ENCODE results near the gene APOC1.

APOC1 gene

DNA sequence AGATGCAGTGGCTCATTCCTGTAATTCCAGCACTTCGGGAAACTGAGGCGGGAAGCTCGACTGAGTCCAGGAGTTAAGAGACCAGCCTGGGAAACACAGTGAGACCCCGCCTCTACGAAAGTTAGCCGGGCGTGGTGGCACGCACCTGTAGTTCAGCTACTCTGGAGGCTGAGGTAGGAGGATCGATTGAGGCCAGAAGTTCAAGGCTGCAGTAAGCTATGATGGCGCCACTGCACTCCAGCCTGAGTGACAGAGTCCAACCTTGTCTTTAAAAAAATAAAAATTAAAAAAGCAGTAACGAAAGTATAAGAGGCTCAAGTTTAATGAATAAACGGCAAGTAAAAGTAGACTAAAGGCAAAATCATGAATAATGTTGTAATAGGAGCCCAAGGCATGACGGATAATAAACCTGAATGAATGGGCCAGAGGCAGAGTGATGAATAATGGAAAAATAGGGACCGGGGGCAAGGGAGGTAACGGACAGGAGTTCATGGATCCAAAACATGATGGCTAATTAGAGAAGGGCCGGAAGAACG lies 24.5 kb upstream of the APOC1 start:
- 56% methylated on average over 13 of the region's 17 CpGs for WGBS (ENCODE audit: insufficient coverage)
- peak overlapping the region in 6 of 7 experiments; percentile 57 to 80 (median 70) for H3K4me3 ChIP-seq (ENCODE audit: control insufficient read depth in 1 of 7, extremely low read depth in 1 of 7, insufficient read depth in 4 of 7, low read depth in 2 of 7, low read length in 6 of 7)
- ChIA-PET CTCF (no interaction called here), POLR2A (interaction anchor here (0.9 to 1.0 kb wide), 2 partner anchors 44 to 199 kb away, joined by 3 read pairs; partner anchors contain the start of gene NECTIN2)
- H3K27me3 ChIP-seq (replicated peaks in 2 of 5; ENCODE audit: control insufficient read depth in 4 of 5, insufficient read depth in 5 of 5, low read length in 4 of 5) = no peaks in the 10 kb centered on the region
- peaks cover 0 to 39% (median 26%) of the 10 kb centered on the region in 4 experiments for H3K36me3 ChIP-seq (ENCODE audit: control insufficient read depth in 4 of 4, insufficient read depth in 4 of 4, low read length in 3 of 4)
- no peaks in the 10 kb centered on the region for H3K9me3 ChIP-seq (ENCODE audit: control extremely low read depth in 1 of 5, control insufficient read depth in 4 of 5, insufficient read depth in 2 of 5, low read depth in 1 of 5, low read length in 4 of 5)
- DNase-seq = no peak
- peak overlapping the region; percentile 57 to 85 for H3K27ac ChIP-seq (ENCODE audit: insufficient read depth in 1 of 2, low read depth in 1 of 2, low read length in 2 of 2, poor library complexity in 1 of 2, severe bottlenecking in 2 of 2)
- H3K4me1 ChIP-seq (ENCODE audit: control extremely low read depth in 1 of 4, control insufficient read depth in 4 of 4, insufficient read depth in 4 of 4, low read length in 3 of 4) = peaks cover 8 to 26% (median 23%) of the 10 kb centered on the region in 4 experiments

DNA sequence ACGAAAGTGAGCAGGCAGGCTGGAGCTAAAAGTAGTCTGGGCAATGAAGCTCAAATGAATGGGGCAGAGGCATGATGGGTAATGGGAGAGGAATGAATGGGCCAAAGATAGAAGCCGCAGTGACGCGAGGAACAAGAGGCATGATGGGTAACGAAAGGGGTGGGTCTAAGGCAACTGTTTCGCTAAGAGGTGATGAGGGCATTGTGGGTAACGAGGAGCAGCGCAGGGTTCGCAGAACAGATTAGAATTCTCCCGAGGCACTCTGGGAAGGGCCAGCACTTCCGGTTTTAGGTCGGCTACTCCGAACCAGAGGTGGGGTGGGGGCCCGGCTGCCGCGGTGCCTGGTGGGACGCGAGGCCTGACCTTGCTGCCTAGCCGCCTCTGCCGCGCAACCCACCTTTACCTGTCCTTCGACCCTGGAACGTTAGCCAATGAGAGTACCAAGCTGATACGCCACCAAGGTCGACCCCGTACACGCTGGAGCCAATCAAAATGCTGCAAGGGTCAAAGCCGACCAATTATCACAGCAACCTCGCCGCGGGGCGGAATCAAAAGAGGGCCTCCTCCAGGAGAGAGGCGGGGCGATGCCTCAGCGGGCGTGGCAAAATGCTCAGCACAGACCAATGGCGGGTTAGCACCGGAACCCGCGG lies 23.9 kb upstream of the APOC1 start:
- peak; percentile 100 for DNase-seq
- Histone ChIP-seq H3K4me3 (ENCODE audit: control insufficient read depth in 1 of 7, extremely low read depth in 1 of 7, insufficient read depth in 4 of 7, low read depth in 2 of 7, low read length in 6 of 7) (peak overlapping the region; percentile 30 to 80 (median 69)), H3K4me1 (ENCODE audit: control extremely low read depth in 1 of 4, control insufficient read depth in 4 of 4, insufficient read depth in 4 of 4, low read length in 3 of 4) (peaks cover 8 to 26% (median 23%) of the 10 kb centered on the region in 4 experiments), H3K27ac (ENCODE audit: insufficient read depth in 1 of 2, low read depth in 1 of 2, low read length in 2 of 2, poor library complexity in 1 of 2, severe bottlenecking in 2 of 2) (peak overlapping the region; percentile 59 to 85), H3K27me3 (replicated peaks in 2 of 5; ENCODE audit: control insufficient read depth in 4 of 5, insufficient read depth in 5 of 5, low read length in 4 of 5) (no peaks in the 10 kb centered on the region), H3K9me3 (ENCODE audit: control extremely low read depth in 1 of 5, control insufficient read depth in 4 of 5, insufficient read depth in 2 of 5, low read depth in 1 of 5, low read length in 4 of 5) (no peaks in the 10 kb centered on the region), H3K36me3 (ENCODE audit: control insufficient read depth in 4 of 4, insufficient read depth in 4 of 4, low read length in 3 of 4) (peaks cover 0 to 45% (median 30%) of the 10 kb centered on the region in 4 experiments)
- ChIA-PET POLR2A (interaction anchor here (0.7 to 1.0 kb wide), 5 partner anchors 24 to 199 kb away, joined by 3 to 4 read pairs (median 3); partner anchors contain the start of genes APOC1 and NECTIN2), CTCF (no interaction called here)
- 0% methylated on average over 40 of the region's 40 CpGs for WGBS (ENCODE audit: insufficient coverage)

DNA sequence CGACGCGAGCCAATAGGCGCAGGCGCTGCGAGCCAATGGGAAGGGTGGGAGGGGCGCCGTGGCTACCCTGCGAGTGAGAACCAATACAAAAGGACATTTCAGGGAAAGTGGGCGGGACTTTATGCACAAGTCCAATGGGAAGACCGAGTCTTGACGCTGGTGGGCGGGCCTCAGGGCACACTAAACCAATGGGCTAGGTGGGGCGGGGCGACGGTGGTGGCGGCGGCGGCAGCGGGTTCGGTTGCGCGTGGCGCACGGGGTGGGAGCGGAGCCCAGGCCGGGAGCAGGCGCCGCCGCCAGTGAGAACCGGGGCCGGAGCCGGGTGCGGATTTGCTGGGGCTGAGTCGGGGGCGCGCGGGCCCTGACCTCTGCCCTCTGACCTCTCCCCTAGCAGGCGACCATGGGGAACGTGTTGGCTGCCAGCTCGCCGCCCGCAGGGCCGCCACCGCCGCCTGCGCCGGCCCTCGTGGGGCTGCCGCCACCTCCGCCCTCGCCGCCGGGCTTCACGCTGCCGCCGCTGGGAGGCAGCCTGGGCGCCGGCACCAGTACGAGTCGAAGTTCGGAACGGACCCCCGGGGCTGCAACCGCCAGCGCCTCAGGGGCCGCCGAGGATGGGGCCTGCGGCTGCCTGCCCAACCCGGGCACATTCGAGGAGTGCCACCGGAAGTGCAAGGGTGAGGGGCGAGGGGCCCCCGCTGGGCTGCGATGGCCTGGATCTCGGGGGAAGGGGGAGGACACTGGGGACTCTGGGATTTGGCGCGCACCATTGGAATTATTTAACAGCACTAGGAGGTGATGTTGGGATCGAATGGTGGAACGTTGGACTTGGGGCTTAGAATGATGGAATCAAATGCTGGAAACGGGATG lies 23.2 kb upstream of the APOC1 start, which contains the start of gene TOMM40:
Gene TOMM40 (plus strand): TSS at position 239 of the 867 bp plus-strand sequence. CDS start 162 bp downstream, at position 401.
- WGBS (ENCODE audit: insufficient coverage) = under 1% methylated on average over 62 of the region's 81 CpGs
- CTCF ChIA-PET = interaction anchor here (1.8 to 2.2 kb wide), 2 partner anchors 14 to 61 kb away, joined by 6 to 8 read pairs; partner anchors contain the start of gene APOE
- H3K27me3 ChIP-seq (replicated peaks in 2 of 5; ENCODE audit: control insufficient read depth in 4 of 5, insufficient read depth in 5 of 5, low read length in 4 of 5) = no peaks in the 10 kb centered on the region

DNA sequence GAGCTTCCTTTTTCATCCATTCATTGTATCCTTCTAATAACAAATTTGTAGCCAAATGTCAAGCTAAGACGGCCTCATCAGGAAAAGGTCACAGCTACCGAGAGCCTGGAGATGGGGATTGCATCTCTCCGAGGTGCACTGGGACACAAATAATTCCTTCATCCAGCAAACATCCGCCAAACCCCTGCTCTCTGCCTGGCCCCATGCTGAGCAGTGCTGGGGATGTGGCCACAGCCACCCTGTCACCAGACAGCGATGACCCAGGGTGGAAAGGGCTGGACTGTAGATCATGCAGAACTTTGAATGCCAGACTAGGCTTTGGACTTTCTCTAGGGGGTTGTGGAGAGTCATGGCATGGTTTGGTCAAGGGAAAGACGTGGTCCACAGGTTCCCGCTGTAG lies 21.5 kb upstream of the APOC1 start:
- no peak for DNase-seq
- Histone ChIP-seq H3K27me3 (replicated peaks in 2 of 5; ENCODE audit: control insufficient read depth in 4 of 5, insufficient read depth in 5 of 5, low read length in 4 of 5) (no peaks in the 10 kb centered on the region), H3K27ac (ENCODE audit: insufficient read depth in 1 of 2, low read depth in 1 of 2, low read length in 2 of 2, poor library complexity in 1 of 2, severe bottlenecking in 2 of 2) (peak overlapping the region in 1 of 2 experiments; percentile 86), H3K4me3 (ENCODE audit: control insufficient read depth in 1 of 7, extremely low read depth in 1 of 7, insufficient read depth in 4 of 7, low read depth in 2 of 7, low read length in 6 of 7) (peak overlapping the region in 1 of 7 experiments; percentile 98), H3K4me1 (ENCODE audit: control extremely low read depth in 1 of 4, control insufficient read depth in 4 of 4, insufficient read depth in 4 of 4, low read length in 3 of 4) (peaks cover 8 to 26% (median 23%) of the 10 kb centered on the region in 4 experiments), H3K36me3 (ENCODE audit: control insufficient read depth in 4 of 4, insufficient read depth in 4 of 4, low read length in 3 of 4) (peaks cover 5 to 56% (median 42%) of the 10 kb centered on the region in 4 experiments), H3K9me3 (ENCODE audit: control extremely low read depth in 1 of 5, control insufficient read depth in 4 of 5, insufficient read depth in 2 of 5, low read depth in 1 of 5, low read length in 4 of 5) (no peaks in the 10 kb centered on the region)
- 95% methylated on average over 6 of the region's 7 CpGs for WGBS (ENCODE audit: insufficient coverage)
- ChIA-PET CTCF (interaction anchor here (1.8 to 2.2 kb wide), 2 partner anchors 12 to 59 kb away, joined by 6 to 8 read pairs; partner anchors contain the start of gene APOE), POLR2A (no interaction called here)

More for the DNA sequence above, 23.2 kb upstream of the APOC1 start, which contains the start of gene TOMM40:
- H3K4me1 ChIP-seq (ENCODE audit: control extremely low read depth in 1 of 4, control insufficient read depth in 4 of 4, insufficient read depth in 4 of 4, low read length in 3 of 4) = peaks cover 8 to 26% (median 23%) of the 10 kb centered on the region in 4 experiments
- H3K27ac ChIP-seq (ENCODE audit: insufficient read depth in 1 of 2, low read depth in 1 of 2, low read length in 2 of 2, poor library complexity in 1 of 2, severe bottlenecking in 2 of 2) = peak within 1 kb of the TSS; percentile 64 to 86
- H3K4me3 ChIP-seq (ENCODE audit: control insufficient read depth in 1 of 7, extremely low read depth in 1 of 7, insufficient read depth in 4 of 7, low read depth in 2 of 7, low read length in 6 of 7) = peak within 1 kb of the TSS; percentile 71 to 98 (median 86)
- no peak for DNase-seq
- H3K9me3 ChIP-seq (ENCODE audit: control extremely low read depth in 1 of 5, control insufficient read depth in 4 of 5, insufficient read depth in 2 of 5, low read depth in 1 of 5, low read length in 4 of 5) = no peaks in the 10 kb centered on the region
- POLR2A ChIA-PET = interaction anchor here (0.7 to 0.9 kb wide), 4 partner anchors 23 to 200 kb away, joined by 3 to 4 read pairs (median 3); partner anchors contain the start of gene APOC1
- H3K36me3 ChIP-seq (ENCODE audit: control insufficient read depth in 4 of 4, insufficient read depth in 4 of 4, low read length in 3 of 4) = peaks cover 2 to 49% (median 32%) of the 10 kb centered on the region in 4 experiments

DNA sequence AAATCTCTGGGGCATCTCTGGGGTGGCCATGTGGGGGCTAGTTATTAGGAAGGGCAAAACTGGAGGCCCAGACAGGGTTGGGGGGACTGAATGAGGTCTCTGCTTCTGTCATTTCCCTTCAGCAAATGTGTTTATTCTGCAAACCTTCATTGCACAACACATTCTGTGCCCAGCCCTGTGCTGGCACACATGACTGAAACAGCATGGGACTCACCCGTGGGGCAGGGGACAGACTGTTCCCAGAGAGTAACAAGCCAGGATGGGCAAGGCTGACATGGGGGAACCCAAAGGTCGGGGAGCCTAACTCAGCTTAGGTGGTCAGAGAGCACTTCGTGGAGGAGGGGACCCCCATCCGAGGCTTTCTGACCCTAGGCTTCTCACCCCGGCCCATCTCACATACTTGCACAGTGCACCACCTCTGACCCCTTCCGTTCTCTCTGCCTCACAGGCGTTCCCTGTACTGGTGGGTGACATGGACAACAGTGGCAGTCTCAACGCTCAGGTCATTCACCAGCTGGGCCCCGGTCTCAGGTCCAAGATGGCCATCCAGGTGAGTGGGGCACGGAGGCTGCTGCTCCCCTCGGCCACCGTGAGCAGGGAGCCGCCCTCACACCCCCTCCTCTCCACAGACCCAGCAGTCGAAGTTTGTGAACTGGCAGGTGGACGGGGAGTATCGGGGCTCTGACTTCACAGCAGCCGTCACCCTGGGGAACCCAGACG lies 20.9 kb upstream of the APOC1 start:
- H3K4me1 ChIP-seq (ENCODE audit: control extremely low read depth in 1 of 4, control insufficient read depth in 4 of 4, insufficient read depth in 4 of 4, low read length in 3 of 4) = peaks cover 8 to 26% (median 23%) of the 10 kb centered on the region in 4 experiments
- H3K9me3 ChIP-seq (ENCODE audit: control extremely low read depth in 1 of 5, control insufficient read depth in 4 of 5, insufficient read depth in 2 of 5, low read depth in 1 of 5, low read length in 4 of 5) = no peaks in the 10 kb centered on the region
- DNase-seq = no peak
- peaks cover 5 to 56% (median 45%) of the 10 kb centered on the region in 4 experiments for H3K36me3 ChIP-seq (ENCODE audit: control insufficient read depth in 4 of 4, insufficient read depth in 4 of 4, low read length in 3 of 4)
- CTCF ChIA-PET = interaction anchor here (1.4 to 2.2 kb wide), 3 partner anchors 10 to 59 kb away, joined by 5 to 8 read pairs (median 6); partner anchors contain the start of gene APOE
- H3K4me3 ChIP-seq (ENCODE audit: control insufficient read depth in 1 of 7, extremely low read depth in 1 of 7, insufficient read depth in 4 of 7, low read depth in 2 of 7, low read length in 6 of 7) = no peak overlapping the region
- no peaks in the 10 kb centered on the region for H3K27me3 ChIP-seq (replicated peaks in 2 of 5; ENCODE audit: control insufficient read depth in 4 of 5, insufficient read depth in 5 of 5, low read length in 4 of 5)
- 98% methylated on average over 17 of the region's 18 CpGs for WGBS (ENCODE audit: insufficient coverage)
- H3K27ac ChIP-seq (ENCODE audit: insufficient read depth in 1 of 2, low read depth in 1 of 2, low read length in 2 of 2, poor library complexity in 1 of 2, severe bottlenecking in 2 of 2) = no peak overlapping the region
- POLR2A ChIA-PET = no interaction called here

DNA sequence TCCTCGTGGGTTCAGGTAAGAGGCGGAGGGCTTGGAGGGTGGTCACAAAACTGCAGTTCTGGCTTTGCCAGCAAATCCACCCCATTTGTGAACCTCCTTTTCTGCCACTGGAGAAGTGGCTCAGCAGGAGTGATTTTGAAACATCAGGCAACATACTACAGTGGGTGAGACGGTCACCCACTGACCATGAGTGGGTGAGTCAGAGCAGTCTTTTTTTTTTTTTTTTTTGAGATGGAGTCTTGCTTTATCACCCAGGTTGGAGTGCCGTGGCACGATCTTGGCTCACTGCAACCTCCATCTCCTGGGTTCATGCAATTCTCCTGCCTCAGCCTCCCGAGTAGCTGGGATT lies 20.4 kb upstream of the APOC1 start:
- ChIA-PET CTCF (interaction anchor here (1.1 to 1.9 kb wide), 3 partner anchors 9 to 56 kb away, joined by 3 to 7 read pairs (median 5); partner anchors contain the start of gene APOE), POLR2A (no interaction called here)
- Histone ChIP-seq H3K9me3 (ENCODE audit: control extremely low read depth in 1 of 5, control insufficient read depth in 4 of 5, insufficient read depth in 2 of 5, low read depth in 1 of 5, low read length in 4 of 5) (no peaks in the 10 kb centered on the region), H3K4me1 (ENCODE audit: control extremely low read depth in 1 of 4, control insufficient read depth in 4 of 4, insufficient read depth in 4 of 4, low read length in 3 of 4) (peaks cover 8 to 26% (median 23%) of the 10 kb centered on the region in 4 experiments), H3K27ac (ENCODE audit: insufficient read depth in 1 of 2, low read depth in 1 of 2, low read length in 2 of 2, poor library complexity in 1 of 2, severe bottlenecking in 2 of 2) (no peak overlapping the region), H3K4me3 (ENCODE audit: control insufficient read depth in 1 of 7, extremely low read depth in 1 of 7, insufficient read depth in 4 of 7, low read depth in 2 of 7, low read length in 6 of 7) (no peak overlapping the region), H3K36me3 (ENCODE audit: control insufficient read depth in 4 of 4, insufficient read depth in 4 of 4, low read length in 3 of 4) (peaks cover 5 to 56% (median 45%) of the 10 kb centered on the region in 4 experiments), H3K27me3 (replicated peaks in 2 of 5; ENCODE audit: control insufficient read depth in 4 of 5, insufficient read depth in 5 of 5, low read length in 4 of 5) (no peaks in the 10 kb centered on the region)
- no peak for DNase-seq
- WGBS (ENCODE audit: insufficient coverage) = 100% methylated on average over 2 of the region's 6 CpGs

Data from common myeloid progenitor, CD34-positive (primary cell).